WTC11 (cell line): Measurements from ENCODE around the gene FGFR1OP2. TPM values are rescaled to one million over a fixed set of nuclear protein-coding genes. Genes with fewer than 3 reads are reported as not detected.

Source experiments
- ATAC-seq: fragments of 200-7000 bp; cut with Tn5 transposase; 2 replicates; pipeline ENCODE4 v1.10.0; 2021; ENCODE audit warnings: mild to moderate bottlenecking, moderate library complexity
- CTCF ChIA-PET: fragments of 300-600 bp; sonication (Branson Sonifier 250); formaldehyde crosslinking; loops from one replicate; lab custom pipeline; 2021; ENCODE audit warnings: antibody characterized with exemption; lab: Charles Lee
- POLR2A ChIA-PET: fragments of 350-600 bp; sonication (Branson Sonifier 250); formaldehyde crosslinking; loops from one replicate; lab custom pipeline; 2021; ENCODE audit warnings: antibody characterized with exemption; lab: Charles Lee
- DNase-seq: peaks from one replicate; pipeline ENCODE4 v3.0.0; 2021; ENCODE audit warnings: low spot score
- H3K27ac Mint-ChIP-seq: 2 replicates; pipeline ENCODE4 v1.8.0; 2021; ENCODE audit warnings: mixed read lengths
- H3K27me3 Mint-ChIP-seq: 2 replicates; pipeline ENCODE4 v1.8.0; 2021; ENCODE audit warnings: low read depth, mild to moderate bottlenecking, moderate library complexity, mixed read lengths
- H3K36me3 Mint-ChIP-seq: 2 replicates; pipeline ENCODE4 v1.8.0; 2021; ENCODE audit warnings: mixed read lengths
- H3K4me1 Mint-ChIP-seq: 2 replicates; pipeline ENCODE4 v1.8.0; 2022; ENCODE audit warnings: mixed read lengths
- H3K4me3 Mint-ChIP-seq: 2 replicates; pipeline ENCODE4 v1.8.0; 2021; ENCODE audit warnings: mild to moderate bottlenecking, moderate library complexity, mixed read lengths
- H3K9me3 Mint-ChIP-seq: 2 replicates; pipeline ENCODE4 v1.8.0; 2021; ENCODE audit warnings: mixed read lengths
- CREM ChIP-seq: sonication (generic); formaldehyde crosslinking; IDR thresholded peaks from 2 replicates; pipeline ENCODE4 v1.8.1; 2022; ENCODE audit warnings: mild to moderate bottlenecking, missing genetic modification reagents, moderate library complexity
- HMGXB4 ChIP-seq: sonication (generic); formaldehyde crosslinking; IDR thresholded peaks from 2 replicates; pipeline ENCODE4 v1.8.1; 2023; ENCODE audit warnings: mild to moderate bottlenecking, moderate library complexity, missing genetic modification reagents
- JAZF1 ChIP-seq: fragments of 250-450 bp; sonication (Bioruptor Pico); IDR thresholded peaks from 2 replicates; pipeline ENCODE4 v1.9.0; 2021; ENCODE audit warnings: moderate library complexity, mild to moderate bottlenecking, inconsistent platforms
- NFE2L1 ChIP-seq: sonication (generic); formaldehyde crosslinking; IDR thresholded peaks from 2 replicates; pipeline ENCODE4 v1.8.1; 2023; ENCODE audit warnings: missing genetic modification reagents
- NR3C1 ChIP-seq: sonication (generic); formaldehyde crosslinking; conservative IDR thresholded peaks from 2 replicates; pipeline ENCODE4 v1.8.1; 2023; ENCODE audit warnings: low read depth, mild to moderate bottlenecking, missing genetic modification reagents
- PREB ChIP-seq: sonication (generic); formaldehyde crosslinking; IDR thresholded peaks from 2 replicates; pipeline ENCODE4 v1.8.1; 2022; ENCODE audit warnings: mild to moderate bottlenecking, missing genetic modification reagents, moderate library complexity, borderline replicate concordance
- SOX15 ChIP-seq: fragments of 250-450 bp; sonication (Bioruptor Pico); IDR thresholded peaks from 2 replicates; pipeline ENCODE4 v1.9.0; 2021; ENCODE audit warnings: mild to moderate bottlenecking
- TEAD1 ChIP-seq: sonication (generic); formaldehyde crosslinking; IDR thresholded peaks from 2 replicates; pipeline ENCODE4 v1.8.0; 2022; ENCODE audit warnings: mild to moderate bottlenecking, missing genetic modification reagents
- USF1 ChIP-seq: sonication (generic); formaldehyde crosslinking; IDR thresholded peaks from 2 replicates; pipeline ENCODE4 v1.8.0; 2022; ENCODE audit warnings: mild to moderate bottlenecking, missing genetic modification reagents
- ZNF219 ChIP-seq: sonication (generic); formaldehyde crosslinking; IDR thresholded peaks from 2 replicates; pipeline ENCODE4 v1.8.0; 2023; ENCODE audit warnings: missing genetic modification reagents, mild to moderate bottlenecking, borderline replicate concordance
- ZNF232 ChIP-seq: sonication (generic); formaldehyde crosslinking; IDR thresholded peaks from 2 replicates; pipeline ENCODE4 v1.8.0; 2022; ENCODE audit warnings: mild to moderate bottlenecking, missing genetic modification reagents
- ZNF263 ChIP-seq: sonication (generic); formaldehyde crosslinking; IDR thresholded peaks from 2 replicates; pipeline ENCODE4 v1.8.1; 2022; ENCODE audit warnings: low read depth, mild to moderate bottlenecking, moderate library complexity, missing genetic modification reagents
- ZNF317 ChIP-seq: sonication (generic); formaldehyde crosslinking; IDR thresholded peaks from 2 replicates; pipeline ENCODE4 v1.8.1; 2023; ENCODE audit warnings: low read depth, mild to moderate bottlenecking, moderate library complexity, missing genetic modification reagents, borderline replicate concordance
- ZNF416 ChIP-seq: fragments of 250-450 bp; sonication (Bioruptor Pico); IDR thresholded peaks from 2 replicates; pipeline ENCODE4 v1.9.0; 2021; ENCODE audit warnings: mild to moderate bottlenecking, inconsistent platforms
- ZNF423 ChIP-seq: fragments of 250-450 bp; sonication (Bioruptor Pico); IDR thresholded peaks from 2 replicates; pipeline ENCODE4 v2.1.2; 2022; ENCODE audit warnings: mild to moderate bottlenecking, moderate library complexity
- total RNA-seq: library from RNA; stranded (reverse); gene quantifications from 3 replicates; pipeline ENCODE4 v1.2.3, GENCODE V29; 2021
- TF ChIP-seq, protein P1 (sequence below): sonication (generic); formaldehyde crosslinking; IDR thresholded peaks from 2 replicates; pipeline ENCODE4 v1.8.1; 2023; ENCODE audit warnings: mild to moderate bottlenecking, missing genetic modification reagents
- TF ChIP-seq, protein P2 (sequence below): fragments of 250-450 bp; sonication (Bioruptor Pico); IDR thresholded peaks from 2 replicates; pipeline ENCODE4 v2.1.2; 2022; ENCODE audit warnings: mild to moderate bottlenecking, moderate library complexity
- TF ChIP-seq, protein P3 (sequence below): sonication (generic); formaldehyde crosslinking; IDR thresholded peaks from 2 replicates; pipeline ENCODE4 v1.8.0; 2022; ENCODE audit warnings: mild to moderate bottlenecking, missing genetic modification reagents
- TF ChIP-seq, protein P4 (sequence below): fragments of 250-450 bp; sonication (Bioruptor Pico); IDR thresholded peaks from 2 replicates; pipeline ENCODE4 v1.9.0; 2021; ENCODE audit warnings: moderate library complexity, mild to moderate bottlenecking, inconsistent platforms, borderline replicate concordance
- TF ChIP-seq, protein P5 (sequence below): fragments of 250-450 bp; sonication (Bioruptor Pico); IDR thresholded peaks from 2 replicates; pipeline ENCODE4 v1.9.0; 2021; ENCODE audit warnings: mild to moderate bottlenecking, borderline replicate concordance

Gene FGFR1OP2
- total RNA-seq, 1 experiment from 2014 or later: 28.9 TPM

DNA sequence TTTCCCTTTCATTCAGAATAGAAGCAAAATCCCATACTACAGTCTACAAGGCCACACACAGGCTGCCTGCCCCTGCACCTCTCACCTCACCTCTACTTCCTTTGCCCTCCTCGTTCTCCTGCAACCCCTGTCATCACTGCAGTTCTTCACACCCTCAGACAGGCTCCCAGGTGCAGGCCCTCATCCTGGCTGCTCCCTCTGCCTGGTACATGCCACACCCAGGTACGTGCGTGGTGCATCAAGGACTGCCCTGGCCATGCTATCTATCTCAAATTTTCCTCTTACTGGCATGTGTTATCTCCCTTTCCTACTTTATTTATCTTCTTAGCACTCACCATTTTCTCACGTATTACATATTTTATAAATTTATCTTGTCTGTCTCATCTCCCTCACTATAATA is 51.6 kb downstream of the FGFR1OP2 start (continued):
- TF ChIP-seq, protein P1, sequence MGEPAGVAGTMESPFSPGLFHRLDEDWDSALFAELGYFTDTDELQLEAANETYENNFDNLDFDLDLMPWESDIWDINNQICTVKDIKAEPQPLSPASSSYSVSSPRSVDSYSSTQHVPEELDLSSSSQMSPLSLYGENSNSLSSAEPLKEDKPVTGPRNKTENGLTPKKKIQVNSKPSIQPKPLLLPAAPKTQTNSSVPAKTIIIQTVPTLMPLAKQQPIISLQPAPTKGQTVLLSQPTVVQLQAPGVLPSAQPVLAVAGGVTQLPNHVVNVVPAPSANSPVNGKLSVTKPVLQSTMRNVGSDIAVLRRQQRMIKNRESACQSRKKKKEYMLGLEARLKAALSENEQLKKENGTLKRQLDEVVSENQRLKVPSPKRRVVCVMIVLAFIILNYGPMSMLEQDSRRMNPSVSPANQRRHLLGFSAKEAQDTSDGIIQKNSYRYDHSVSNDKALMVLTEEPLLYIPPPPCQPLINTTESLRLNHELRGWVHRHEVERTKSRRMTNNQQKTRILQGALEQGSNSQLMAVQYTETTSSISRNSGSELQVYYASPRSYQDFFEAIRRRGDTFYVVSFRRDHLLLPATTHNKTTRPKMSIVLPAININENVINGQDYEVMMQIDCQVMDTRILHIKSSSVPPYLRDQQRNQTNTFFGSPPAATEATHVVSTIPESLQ (CRISPR knock-in tag): no peak
- TF ChIP-seq, protein P2, sequence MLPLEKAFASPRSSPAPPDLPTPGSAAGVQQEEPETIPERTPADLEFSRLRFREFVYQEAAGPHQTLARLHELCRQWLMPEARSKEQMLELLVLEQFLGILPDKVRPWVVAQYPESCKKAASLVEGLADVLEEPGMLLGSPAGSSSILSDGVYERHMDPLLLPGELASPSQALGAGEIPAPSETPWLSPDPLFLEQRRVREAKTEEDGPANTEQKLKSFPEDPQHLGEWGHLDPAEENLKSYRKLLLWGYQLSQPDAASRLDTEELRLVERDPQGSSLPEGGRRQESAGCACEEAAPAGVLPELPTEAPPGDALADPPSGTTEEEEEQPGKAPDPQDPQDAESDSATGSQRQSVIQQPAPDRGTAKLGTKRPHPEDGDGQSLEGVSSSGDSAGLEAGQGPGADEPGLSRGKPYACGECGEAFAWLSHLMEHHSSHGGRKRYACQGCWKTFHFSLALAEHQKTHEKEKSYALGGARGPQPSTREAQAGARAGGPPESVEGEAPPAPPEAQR (CRISPR knock-in tag): no peak
- TF ChIP-seq NFE2L1 (CRISPR knock-in tag) (no peak), NR3C1 (no peak), ZNF263 (no peak), HMGXB4 (CRISPR knock-in tag) (no peak), TEAD1 (CRISPR knock-in tag) (no peak), SOX15 (no peak)
- TF ChIP-seq, protein P3, sequence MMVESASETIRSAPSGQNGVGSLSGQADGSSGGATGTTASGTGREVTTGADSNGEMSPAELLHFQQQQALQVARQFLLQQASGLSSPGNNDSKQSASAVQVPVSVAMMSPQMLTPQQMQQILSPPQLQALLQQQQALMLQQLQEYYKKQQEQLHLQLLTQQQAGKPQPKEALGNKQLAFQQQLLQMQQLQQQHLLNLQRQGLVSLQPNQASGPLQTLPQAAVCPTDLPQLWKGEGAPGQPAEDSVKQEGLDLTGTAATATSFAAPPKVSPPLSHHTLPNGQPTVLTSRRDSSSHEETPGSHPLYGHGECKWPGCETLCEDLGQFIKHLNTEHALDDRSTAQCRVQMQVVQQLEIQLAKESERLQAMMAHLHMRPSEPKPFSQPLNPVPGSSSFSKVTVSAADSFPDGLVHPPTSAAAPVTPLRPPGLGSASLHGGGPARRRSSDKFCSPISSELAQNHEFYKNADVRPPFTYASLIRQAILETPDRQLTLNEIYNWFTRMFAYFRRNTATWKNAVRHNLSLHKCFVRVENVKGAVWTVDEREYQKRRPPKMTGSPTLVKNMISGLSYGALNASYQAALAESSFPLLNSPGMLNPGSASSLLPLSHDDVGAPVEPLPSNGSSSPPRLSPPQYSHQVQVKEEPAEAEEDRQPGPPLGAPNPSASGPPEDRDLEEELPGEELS (CRISPR knock-in tag): no peak
- TF ChIP-seq, all 79 proteins: peak for 0

GRCh38 chr12:26991826-26992225 is 53.6 kb downstream of the FGFR1OP2 start:
- Mint-ChIP-seq H3K4me1 (no peaks in the 10 kb centered on the region), H3K27me3 (no peaks in the 10 kb centered on the region), H3K27ac (no peak overlapping the region), H3K9me3 (no peaks in the 10 kb centered on the region), H3K4me3 (no peak overlapping the region), H3K36me3 (peaks cover 50% of the 10 kb centered on the region)
- ChIA-PET POLR2A (no interaction called here), CTCF (interaction anchor here (1.7 kb wide), 1 partner anchor 24 kb away, joined by 5 read pairs; no protein-coding TSS in a partner anchor)
- ATAC-seq (no peak), DNase-seq (no peak)
- TF ChIP-seq, protein P4, sequence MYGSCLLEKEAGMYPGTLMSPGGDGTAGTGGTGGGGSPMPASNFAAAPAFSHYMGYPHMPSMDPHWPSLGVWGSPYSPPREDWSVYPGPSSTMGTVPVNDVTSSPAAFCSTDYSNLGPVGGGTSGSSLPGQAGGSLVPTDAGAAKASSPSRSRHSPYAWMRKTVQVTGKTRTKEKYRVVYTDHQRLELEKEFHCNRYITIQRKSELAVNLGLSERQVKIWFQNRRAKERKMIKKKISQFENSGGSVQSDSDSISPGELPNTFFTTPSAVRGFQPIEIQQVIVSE (CRISPR knock-in tag): no peak
- no peak for TF ChIP-seq NFE2L1 (CRISPR knock-in tag)

DNA sequence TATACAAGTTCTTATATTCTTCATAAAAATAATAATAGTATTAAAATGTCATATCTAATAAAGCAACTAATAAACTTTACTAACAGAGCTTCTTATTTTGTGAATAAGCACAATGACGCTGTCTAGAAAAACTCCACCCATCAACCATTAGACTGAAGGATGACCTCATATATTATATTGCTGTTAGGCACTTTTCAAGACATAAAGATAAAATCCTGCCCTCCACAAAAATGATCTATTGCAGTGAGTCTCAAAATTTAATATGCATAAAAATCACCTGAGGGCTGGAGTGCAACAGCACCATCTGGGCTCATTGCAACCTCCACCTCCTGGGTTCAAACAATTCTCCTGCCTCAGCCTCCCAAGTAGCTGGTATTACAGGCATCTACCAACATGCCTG is 55.8 kb downstream of the FGFR1OP2 start:
- Mint-ChIP-seq H3K36me3 (peaks cover 47% of the 10 kb centered on the region), H3K27ac (no peak overlapping the region), H3K9me3 (no peaks in the 10 kb centered on the region), H3K4me1 (no peaks in the 10 kb centered on the region), H3K27me3 (no peaks in the 10 kb centered on the region), H3K4me3 (no peak overlapping the region)
- POLR2A ChIA-PET: no interaction called here
- CTCF ChIA-PET: no interaction called here
- no peak for ATAC-seq
- DNase-seq: no peak
- TF ChIP-seq ZNF416 (CRISPR knock-in tag) (no peak), USF1 (CRISPR knock-in tag) (no peak), JAZF1 (no peak), ZNF317 (no peak), ZNF219 (CRISPR knock-in tag) (no peak), PREB (no peak), ZNF423 (CRISPR knock-in tag) (no peak), ZNF232 (no peak), ZNF263 (no peak), CREM (CRISPR knock-in tag) (no peak)
- TF ChIP-seq, protein P5, sequence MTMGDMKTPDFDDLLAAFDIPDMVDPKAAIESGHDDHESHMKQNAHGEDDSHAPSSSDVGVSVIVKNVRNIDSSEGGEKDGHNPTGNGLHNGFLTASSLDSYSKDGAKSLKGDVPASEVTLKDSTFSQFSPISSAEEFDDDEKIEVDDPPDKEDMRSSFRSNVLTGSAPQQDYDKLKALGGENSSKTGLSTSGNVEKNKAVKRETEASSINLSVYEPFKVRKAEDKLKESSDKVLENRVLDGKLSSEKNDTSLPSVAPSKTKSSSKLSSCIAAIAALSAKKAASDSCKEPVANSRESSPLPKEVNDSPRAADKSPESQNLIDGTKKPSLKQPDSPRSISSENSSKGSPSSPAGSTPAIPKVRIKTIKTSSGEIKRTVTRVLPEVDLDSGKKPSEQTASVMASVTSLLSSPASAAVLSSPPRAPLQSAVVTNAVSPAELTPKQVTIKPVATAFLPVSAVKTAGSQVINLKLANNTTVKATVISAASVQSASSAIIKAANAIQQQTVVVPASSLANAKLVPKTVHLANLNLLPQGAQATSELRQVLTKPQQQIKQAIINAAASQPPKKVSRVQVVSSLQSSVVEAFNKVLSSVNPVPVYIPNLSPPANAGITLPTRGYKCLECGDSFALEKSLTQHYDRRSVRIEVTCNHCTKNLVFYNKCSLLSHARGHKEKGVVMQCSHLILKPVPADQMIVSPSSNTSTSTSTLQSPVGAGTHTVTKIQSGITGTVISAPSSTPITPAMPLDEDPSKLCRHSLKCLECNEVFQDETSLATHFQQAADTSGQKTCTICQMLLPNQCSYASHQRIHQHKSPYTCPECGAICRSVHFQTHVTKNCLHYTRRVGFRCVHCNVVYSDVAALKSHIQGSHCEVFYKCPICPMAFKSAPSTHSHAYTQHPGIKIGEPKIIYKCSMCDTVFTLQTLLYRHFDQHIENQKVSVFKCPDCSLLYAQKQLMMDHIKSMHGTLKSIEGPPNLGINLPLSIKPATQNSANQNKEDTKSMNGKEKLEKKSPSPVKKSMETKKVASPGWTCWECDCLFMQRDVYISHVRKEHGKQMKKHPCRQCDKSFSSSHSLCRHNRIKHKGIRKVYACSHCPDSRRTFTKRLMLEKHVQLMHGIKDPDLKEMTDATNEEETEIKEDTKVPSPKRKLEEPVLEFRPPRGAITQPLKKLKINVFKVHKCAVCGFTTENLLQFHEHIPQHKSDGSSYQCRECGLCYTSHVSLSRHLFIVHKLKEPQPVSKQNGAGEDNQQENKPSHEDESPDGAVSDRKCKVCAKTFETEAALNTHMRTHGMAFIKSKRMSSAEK: no peak
